Smooth muscle cell (in vitro differentiated cells): ENCODE measurements around the gene RERE. TPM values are rescaled to one million over a fixed set of nuclear protein-coding genes. Genes with fewer than 3 reads are reported as not detected.

Experiments
- DNase-seq: peaks from one replicate; lab custom pipeline; 2025; ENCODE audit not compliant: unreplicated experiment; lab: John Stamatoyannopoulos, UW
- H2AFZ ChIP-seq: fragments of 200-600 bp; sonication (generic); 2 replicates; pipeline ENCODE4 v1.6.0; 2016; ENCODE audit warnings: antibody characterized with exemption, low read depth, mild to moderate bottlenecking
- H3F3A ChIP-seq: fragments of 200-600 bp; sonication (generic); 2 replicates; pipeline ENCODE4 v1.6.0; 2017; ENCODE audit warnings: antibody characterized with exemption, low read depth
- H3K27ac ChIP-seq: fragments of 200-600 bp; sonication (generic); 2 replicates; pipeline ENCODE4 v1.5.1; 2016; ENCODE audit warnings: low read depth, mild to moderate bottlenecking
- H3K27me3 ChIP-seq: fragments of 200-600 bp; sonication (generic); 2 replicates; pipeline ENCODE4 v1.6.1; 2016; ENCODE audit warnings: low read depth, mild to moderate bottlenecking
- H3K36me3 ChIP-seq: fragments of 200-600 bp; sonication (generic); 2 replicates; pipeline ENCODE4 v1.5.1; 2016; ENCODE audit warnings: low read depth
- H3K4me1 ChIP-seq: fragments of 200-600 bp; sonication (generic); 2 replicates; pipeline ENCODE4 v1.5.1; 2016; ENCODE audit warnings: low read depth
- H3K4me2 ChIP-seq: fragments of 200-600 bp; sonication (generic); 2 replicates; pipeline ENCODE4 v1.6.0; 2016; ENCODE audit warnings: mild to moderate bottlenecking
- H3K4me3 ChIP-seq: fragments of 200-600 bp; sonication (generic); 2 replicates; pipeline ENCODE4 v1.5.1; 2016; ENCODE audit warnings: mild to moderate bottlenecking
- H3K79me2 ChIP-seq: fragments of 200-600 bp; sonication (generic); 2 replicates; pipeline ENCODE4 v1.6.0; 2016; ENCODE audit warnings: low read depth, mild to moderate bottlenecking
- H3K9ac ChIP-seq: fragments of 200-600 bp; sonication (generic); 2 replicates; pipeline ENCODE4 v1.6.0; 2016; ENCODE audit warnings: low read depth
- H3K9me3 ChIP-seq: fragments of 200-600 bp; sonication (generic); replicated peaks from 2 replicates; pipeline ENCODE4 v1.5.1; 2016; ENCODE audit warnings: low read depth
- H4K20me1 ChIP-seq: fragments of 200-600 bp; sonication (generic); 2 replicates; pipeline ENCODE4 v1.6.0; 2016; ENCODE audit warnings: low read depth
- WGBS: methylation state at CpG from one replicate; pipeline ENCODE4 v1.1.7; 2016; ENCODE audit warnings: low lambda C conversion rate; 5-methylcytosine and 5-hydroxymethylcytosine counted together
- polyA plus RNA-seq: library from polyadenylated mRNA; unstranded; fragments of >200 nt; fragmentation: Nextera tagmentation; extraction: Ambion mirVana; gene quantifications from 2 replicates; pipeline ENCODE4 v1.2.1, GENCODE V29; 2016
- total RNA-seq: library from RNA; depleted of rRNA; stranded (reverse); fragments of >200 nt; gene quantifications from 2 replicates; pipeline ENCODE4 v1.2.3, GENCODE V29; 2014
- TF ChIP-seq, protein P1 (sequence below): fragments of 200-600 bp; sonication (generic); IDR thresholded peaks from 2 replicates; pipeline ENCODE4 v1.5.1; 2017; ENCODE audit warnings: borderline replicate concordance, mild to moderate bottlenecking, antibody characterized with exemption; ENCODE audit not compliant: insufficient read depth, poor library complexity, severe bottlenecking

RERE gene
- total and polyA plus RNA-seq, 2 experiments from 2014 or later, result 45.6 to 59.2 TPM

DNA sequence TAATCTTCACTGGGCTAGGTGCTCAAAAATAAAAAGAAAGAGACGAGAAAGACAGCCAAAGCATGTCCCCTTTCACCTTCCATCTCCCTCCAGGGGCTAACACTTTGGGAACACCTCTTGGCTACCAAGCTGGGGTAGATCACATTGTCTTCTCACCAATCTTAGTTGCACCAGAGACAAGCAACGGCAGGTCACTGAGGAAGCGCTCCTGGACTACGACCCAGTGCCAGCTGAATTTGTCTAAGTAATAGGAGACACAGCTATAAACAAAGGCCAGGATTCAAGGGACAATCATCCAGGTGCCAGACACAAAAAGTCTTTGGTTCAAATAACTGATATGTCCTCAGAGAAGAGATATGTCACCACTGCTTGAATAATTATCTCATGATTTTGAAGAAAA, 399.1 kb downstream of the RERE start:
- DNase-seq, result no peak
- Histone ChIP-seq H3K9ac (no peak overlapping the region), H3K27me3 (no peaks in the 10 kb centered on the region), H3K27ac (peak overlapping the region; percentile 63), H3K4me3 (no peak overlapping the region), H3K36me3 (no peaks in the 10 kb centered on the region), H3K4me2 (peak overlapping the region; percentile 97), H3K9me3 (no peaks in the 10 kb centered on the region), H3K4me1 (peaks cover 50% of the 10 kb centered on the region), H4K20me1 (peaks cover 100% of the 10 kb centered on the region), H3F3A (peaks cover 19% of the 10 kb centered on the region), H3K79me2 (peaks cover 99% of the 10 kb centered on the region), H2AFZ (no peak overlapping the region)
- WGBS, result 92% methylated on average over 4 of the region's 4 CpGs
- TF ChIP-seq, protein P1, sequence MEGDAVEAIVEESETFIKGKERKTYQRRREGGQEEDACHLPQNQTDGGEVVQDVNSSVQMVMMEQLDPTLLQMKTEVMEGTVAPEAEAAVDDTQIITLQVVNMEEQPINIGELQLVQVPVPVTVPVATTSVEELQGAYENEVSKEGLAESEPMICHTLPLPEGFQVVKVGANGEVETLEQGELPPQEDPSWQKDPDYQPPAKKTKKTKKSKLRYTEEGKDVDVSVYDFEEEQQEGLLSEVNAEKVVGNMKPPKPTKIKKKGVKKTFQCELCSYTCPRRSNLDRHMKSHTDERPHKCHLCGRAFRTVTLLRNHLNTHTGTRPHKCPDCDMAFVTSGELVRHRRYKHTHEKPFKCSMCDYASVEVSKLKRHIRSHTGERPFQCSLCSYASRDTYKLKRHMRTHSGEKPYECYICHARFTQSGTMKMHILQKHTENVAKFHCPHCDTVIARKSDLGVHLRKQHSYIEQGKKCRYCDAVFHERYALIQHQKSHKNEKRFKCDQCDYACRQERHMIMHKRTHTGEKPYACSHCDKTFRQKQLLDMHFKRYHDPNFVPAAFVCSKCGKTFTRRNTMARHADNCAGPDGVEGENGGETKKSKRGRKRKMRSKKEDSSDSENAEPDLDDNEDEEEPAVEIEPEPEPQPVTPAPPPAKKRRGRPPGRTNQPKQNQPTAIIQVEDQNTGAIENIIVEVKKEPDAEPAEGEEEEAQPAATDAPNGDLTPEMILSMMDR, result no peak

DNA sequence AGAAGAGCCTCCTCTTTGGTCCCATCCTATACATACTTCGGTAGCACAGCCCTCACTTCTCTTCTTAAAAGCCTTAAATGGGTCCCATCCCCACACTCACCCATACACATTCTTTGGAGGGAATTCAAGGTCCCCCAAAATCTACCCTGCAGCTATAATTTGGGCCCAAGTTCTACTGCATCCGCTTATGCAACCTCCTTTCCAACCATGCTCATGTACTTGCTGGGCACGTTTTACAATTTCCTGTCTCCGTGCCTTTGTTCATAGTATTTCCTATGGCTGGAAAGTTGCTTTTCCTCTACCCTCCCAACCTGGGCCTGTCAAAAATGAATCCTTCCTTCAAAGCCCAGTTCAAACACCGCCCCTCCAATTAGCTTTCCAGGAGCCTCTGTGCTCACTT, 399.8 kb downstream of the RERE start:
- TF ChIP-seq, protein P1, result no peak
- no peak overlapping the region for H2AFZ ChIP-seq
- no peak overlapping the region for H3K4me3 ChIP-seq
- H4K20me1 ChIP-seq, result peaks cover 100% of the 10 kb centered on the region
- peaks cover 55% of the 10 kb centered on the region for H3K4me1 ChIP-seq
- H3K27ac ChIP-seq, result no peak overlapping the region
- H3K9ac ChIP-seq, result no peak overlapping the region
- no peaks in the 10 kb centered on the region for H3K9me3 ChIP-seq
- peaks cover 99% of the 10 kb centered on the region for H3K79me2 ChIP-seq
- H3F3A ChIP-seq, result peaks cover 17% of the 10 kb centered on the region
- no peaks in the 10 kb centered on the region for H3K27me3 ChIP-seq
- DNase-seq, result no peak
- H3K4me2 ChIP-seq, result peak overlapping the region; percentile 5
- H3K36me3 ChIP-seq, result no peaks in the 10 kb centered on the region
- WGBS, result 79% methylated on average over 5 of the region's 5 CpGs

DNA sequence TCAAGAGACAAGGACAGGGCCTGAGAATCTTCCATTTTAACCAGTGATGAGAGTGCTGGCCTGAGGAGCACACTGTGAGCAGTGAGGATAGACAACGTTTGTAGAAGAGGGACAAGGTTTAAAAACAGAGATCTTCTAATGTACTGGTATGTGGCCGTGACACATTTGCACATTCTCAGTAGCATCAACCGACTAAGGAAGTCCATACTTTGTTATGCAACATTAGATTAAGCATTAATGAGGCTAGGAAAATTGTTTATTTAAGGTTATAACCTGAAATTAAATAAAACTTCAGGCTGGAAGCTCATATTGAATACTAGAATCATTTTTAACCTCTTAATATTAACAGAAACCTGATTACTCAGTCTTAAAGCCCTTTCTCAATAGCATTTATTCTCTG, 400.6 kb downstream of the RERE start:
- Histone ChIP-seq H3K9me3 (no peaks in the 10 kb centered on the region), H3F3A (peaks cover 11% of the 10 kb centered on the region), H3K27me3 (no peaks in the 10 kb centered on the region), H3K9ac (no peak overlapping the region), H2AFZ (no peak overlapping the region), H3K4me1 (peaks cover 54% of the 10 kb centered on the region), H3K4me2 (no peak overlapping the region), H3K79me2 (peaks cover 97% of the 10 kb centered on the region), H3K4me3 (no peak overlapping the region), H4K20me1 (peaks cover 100% of the 10 kb centered on the region), H3K27ac (no peak overlapping the region), H3K36me3 (no peaks in the 10 kb centered on the region)
- WGBS, result 54% methylated on average over 3 of the region's 3 CpGs
- DNase-seq, result no peak
- TF ChIP-seq, protein P1, result no peak

DNA sequence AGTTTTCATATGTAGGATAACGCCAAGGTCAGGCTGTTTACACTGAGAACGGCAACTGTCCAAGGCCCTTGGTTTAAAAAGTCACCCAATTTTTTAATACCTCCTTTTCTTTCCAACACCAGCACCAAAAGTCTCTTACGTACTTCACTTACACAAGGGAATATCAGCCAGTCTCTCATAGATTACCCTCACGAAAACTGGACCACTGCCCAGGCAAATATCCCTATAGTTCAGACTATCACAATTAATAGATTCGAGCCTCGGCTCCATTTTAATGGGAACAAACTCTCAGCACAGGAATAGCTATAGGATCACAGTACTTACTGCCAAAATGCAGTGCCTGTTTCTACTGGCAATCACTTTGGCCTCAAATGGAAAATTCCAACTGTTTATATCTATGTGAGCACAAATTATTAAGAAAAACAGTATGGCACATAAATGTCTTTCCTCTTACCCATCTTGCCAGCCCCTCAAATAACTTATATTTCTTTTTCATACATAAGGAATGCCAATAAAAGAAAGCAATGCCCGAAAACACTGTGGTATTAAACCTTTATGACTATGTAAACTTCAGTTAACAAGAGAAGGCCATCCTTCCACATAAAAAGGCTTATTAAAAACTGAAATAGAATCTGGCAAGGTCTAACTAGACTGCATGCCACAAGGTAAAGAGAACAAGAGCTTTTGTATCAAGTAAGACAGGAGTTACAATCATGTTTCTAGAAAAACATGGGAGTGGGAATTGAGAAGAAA, 401.7 kb downstream of the RERE start:
- H3K36me3 ChIP-seq, result no peaks in the 10 kb centered on the region
- TF ChIP-seq, protein P1, result no peak
- H3K4me2 ChIP-seq, result no peak overlapping the region
- no peak overlapping the region for H3K9ac ChIP-seq
- peaks cover 97% of the 10 kb centered on the region for H3K79me2 ChIP-seq
- 88% methylated on average over 7 of the region's 7 CpGs for WGBS
- peaks cover 100% of the 10 kb centered on the region for H4K20me1 ChIP-seq
- H3F3A ChIP-seq, result peaks cover 11% of the 10 kb centered on the region
- H3K4me3 ChIP-seq, result no peak overlapping the region
- H2AFZ ChIP-seq, result no peak overlapping the region
- no peak overlapping the region for H3K27ac ChIP-seq
- peaks cover 53% of the 10 kb centered on the region for H3K4me1 ChIP-seq
- DNase-seq, result no peak
- H3K9me3 ChIP-seq, result no peaks in the 10 kb centered on the region
- no peaks in the 10 kb centered on the region for H3K27me3 ChIP-seq
